Thyroid gland (tissue), 4 donors: ENCODE measurements around the gene JUP.

Experiments used
- CTCF ChIP-seq, 6 experiments: fragments of 200-600 bp in 3 of 6; fragments of 450-650 bp in 3 of 6; sonication (generic) in 3 of 6; IDR thresholded peaks; one replicate each; pipeline ENCODE4 v1.5.1; 2016 to 2019; ENCODE audit warnings: antibody characterized with exemption in 6 of 6, mild to moderate bottlenecking in 2 of 6, inconsistent platforms in 1 of 6, moderate library complexity in 1 of 6
- POLR2A ChIP-seq, 2 donors: fragments of 450-650 bp; IDR thresholded peaks; one replicate each; pipeline ENCODE4 v1.6.1; 2017; ENCODE audit warnings: antibody characterized with exemption in 2 of 2, mild to moderate bottlenecking in 2 of 2, moderate library complexity in 1 of 2

- TF ChIP-seq CTCF (IDR thresholded peaks at IDR 0.05) (no peak), POLR2A (IDR thresholded peaks at IDR 0.05) (no peak)
These were observed 14.3 kb downstream of the JUP start for GRCh38 chr17:41772218-41772585.
